PC-3 (cell line): ENCODE results near the gene BNIP5. TPM values are rescaled to one million over a fixed set of nuclear protein-coding genes. Genes with fewer than 3 reads are reported as not detected.

Experiments used
- ATAC-seq: fragments of 200-7000 bp; cut with Tn5 transposase; 2 replicates; pipeline ENCODE4 v1.9.1; 2020; ENCODE audit warnings: mild to moderate bottlenecking, moderate library complexity
- BruUV-seq: library from RNA; stranded (reverse); fragments of 400-500 nt; replicated peaks from 2 replicates; lab custom pipeline; 2021; lab: Mats Ljungman, UMichigan
- CTCF ChIA-PET: fragments of 300-600 bp; sonication (Branson Sonifier 250); formaldehyde crosslinking; loops from one replicate; lab custom pipeline; 2022; ENCODE audit warnings: antibody characterized with exemption; lab: Charles Lee
- POLR2A ChIA-PET: fragments of 300-600 bp; sonication (Branson Sonifier 250); formaldehyde crosslinking; loops from one replicate; lab custom pipeline; 2022; ENCODE audit warnings: antibody characterized with exemption; ENCODE audit not compliant: unreplicated experiment; lab: Charles Lee
- DNase-seq: peaks from one replicate; pipeline ENCODE4 v3.0.0-alpha.2; 2015
- H2AFZ ChIP-seq: fragments of 300-600 bp; sonication (generic); 2 replicates; pipeline ENCODE4 v1.6.0; 2016; ENCODE audit warnings: antibody characterized with exemption, low read length
- H3F3A ChIP-seq: fragments of 300-600 bp; sonication (generic); one replicate; pipeline ENCODE4 v1.6.0; 2017; ENCODE audit warnings: antibody characterized with exemption, low read length, control low read depth, mild to moderate bottlenecking; ENCODE audit not compliant: unreplicated experiment
- H3K27ac ChIP-seq: fragments of 300-600 bp; sonication (generic); 2 replicates; pipeline ENCODE4 v1.5.1; 2016; ENCODE audit warnings: mild to moderate bottlenecking, low read length
- H3K27me3 ChIP-seq: fragments of 300-600 bp; sonication (generic); 2 replicates; pipeline ENCODE4 v1.6.1; 2016; ENCODE audit warnings: low read length, mixed read lengths
- H3K36me3 ChIP-seq: fragments of 300-600 bp; sonication (generic); 2 replicates; pipeline ENCODE4 v1.6.1; 2016; ENCODE audit warnings: low read depth, mixed run types, low read length, mixed read lengths
- H3K4me1 ChIP-seq: fragments of 300-600 bp; sonication (generic); 2 replicates; pipeline ENCODE4 v1.5.1; 2016; ENCODE audit warnings: low read length; ENCODE audit not compliant: insufficient read depth
- H3K4me2 ChIP-seq: fragments of 300-600 bp; sonication (generic); 2 replicates; pipeline ENCODE4 v1.6.0; 2016; ENCODE audit warnings: low read length
- H3K4me3 ChIP-seq: fragments of 300-600 bp; sonication (generic); 2 replicates; pipeline ENCODE4 v1.5.1; 2016; ENCODE audit warnings: mild to moderate bottlenecking, low read length, mixed read lengths
- H3K79me2 ChIP-seq: fragments of 300-600 bp; sonication (generic); 2 replicates; pipeline ENCODE4 v1.6.1; 2017; ENCODE audit warnings: low read length, mixed read lengths
- H3K9ac ChIP-seq: fragments of 300-600 bp; sonication (generic); 2 replicates; pipeline ENCODE4 v1.6.0; 2016; ENCODE audit warnings: mild to moderate bottlenecking, low read length
- H3K9me2 ChIP-seq: fragments of 300-600 bp; sonication (generic); replicated peaks from 2 replicates; pipeline ENCODE4 v1.6.1; 2016; ENCODE audit warnings: mixed run types, low read length, mixed read lengths
- H3K9me3 ChIP-seq: fragments of 300-600 bp; sonication (generic); 2 replicates; pipeline ENCODE4 v1.6.1; 2016; ENCODE audit warnings: low read length, mixed read lengths
- H4K20me1 ChIP-seq: fragments of 300-600 bp; sonication (generic); 2 replicates; pipeline ENCODE4 v1.6.1; 2016; ENCODE audit warnings: low read length, mixed read lengths
- CTCF ChIP-seq: fragments of 300-600 bp; sonication (generic); conservative IDR thresholded peaks from 2 replicates; pipeline ENCODE4 v1.5.1; 2017; ENCODE audit warnings: antibody characterized with exemption, low read depth, mild to moderate bottlenecking, low read length
- EZH2 ChIP-seq: fragments of 300-600 bp; sonication (generic); IDR thresholded peaks from one replicate; pipeline ENCODE4 v1.6.1; 2017; ENCODE audit warnings: antibody characterized with exemption, mild to moderate bottlenecking, low read length; ENCODE audit not compliant: unreplicated experiment
- EZH2phosphoT487 ChIP-seq: fragments of 300-600 bp; sonication (generic); IDR thresholded peaks from 2 replicates; pipeline ENCODE4 v1.6.1; 2018; ENCODE audit warnings: mild to moderate bottlenecking, antibody characterized with exemption, low read length, borderline replicate concordance
- intact Hi-C: fragments of 100-400 bp; cut with micrococcal nuclease; formaldehyde crosslinking; loops from 2 replicates; pipeline ENCODE4 v1.9.0; 2023
- total RNA-seq: library from RNA; depleted of rRNA; stranded (reverse); fragments of >200 nt; gene quantifications from 2 replicates; pipeline ENCODE4 v1.2.3, GENCODE V29; 2014

BNIP5 gene
- total RNA-seq, 1 experiment from 2014 or later: not detected

GRCh38 chr6:36373368-36374019 is 36.8 kb upstream of the BNIP5 start:
- intact Hi-C loops: no loop called here
- CTCF ChIA-PET: no interaction called here

GRCh38 chr6:36372088-36372487 is 35.4 kb upstream of the BNIP5 start:
- Histone ChIP-seq H2AFZ (no peak overlapping the region), H3K79me2 (no peaks in the 10 kb centered on the region), H4K20me1 (no peaks in the 10 kb centered on the region), H3K9me2 (no peaks in the 10 kb centered on the region), H3K9me3 (no peaks in the 10 kb centered on the region), H3K4me2 (no peak overlapping the region), H3K27me3 (0 out of 2 replicates have a peak, but pooled peaks cover 4% of the 10 kb centered on the region), H3K4me1 (no peaks in the 10 kb centered on the region), H3F3A (no peaks in the 10 kb centered on the region), H3K27ac (no peak overlapping the region), H3K9ac (no peak overlapping the region), H3K4me3 (no peak overlapping the region), H3K36me3 (no peaks in the 10 kb centered on the region)
- intact Hi-C loops: no loop called here
- CTCF ChIA-PET: no interaction called here
- ATAC-seq: no peak
- no peak for DNase-seq
- no TSS peak for BruUV-seq
- POLR2A ChIA-PET: no interaction called here
- TF ChIP-seq EZH2 (no peak), EZH2phosphoT487 (no peak), CTCF (no peak)

More at GRCh38 chr6:36373368-36374019, 36.8 kb upstream of the BNIP5 start:
- no peaks in the 10 kb centered on the region for H3K9me3 ChIP-seq
- DNase-seq (no peak), ATAC-seq (no peak)
- POLR2A ChIA-PET: interaction anchor here (0.6 kb wide), 1 partner anchor 68 kb away, joined by 8 read pairs; no protein-coding TSS in a partner anchor
- BruUV-seq: no TSS peak
- H3K79me2 ChIP-seq: no peaks in the 10 kb centered on the region
- no peak overlapping the region for H3K27ac ChIP-seq
- H3K4me2 ChIP-seq: no peak overlapping the region
- no peaks in the 10 kb centered on the region for H4K20me1 ChIP-seq
- no peaks in the 10 kb centered on the region for H3F3A ChIP-seq
- H3K9ac ChIP-seq: no peak overlapping the region
- H3K4me3 ChIP-seq: no peak overlapping the region
- no peaks in the 10 kb centered on the region for H3K4me1 ChIP-seq
- H3K36me3 ChIP-seq: no peaks in the 10 kb centered on the region
- 0 out of 2 replicates have a peak, but pooled peaks cover 4% of the 10 kb centered on the region for H3K27me3 ChIP-seq
- no peaks in the 10 kb centered on the region for H3K9me2 ChIP-seq
- H2AFZ ChIP-seq: no peak overlapping the region
- TF ChIP-seq EZH2phosphoT487 (no peak), CTCF (no peak), EZH2 (no peak)

- Histone ChIP-seq H3K4me2 (no peak overlapping the region), H2AFZ (no peak overlapping the region), H3F3A (no peaks in the 10 kb centered on the region), H3K9ac (no peak overlapping the region), H3K79me2 (no peaks in the 10 kb centered on the region), H3K4me1 (no peaks in the 10 kb centered on the region), H3K27me3 (0 out of 2 replicates have a peak, but pooled peaks cover 4% of the 10 kb centered on the region), H3K9me2 (no peaks in the 10 kb centered on the region), H4K20me1 (no peaks in the 10 kb centered on the region), H3K27ac (no peak overlapping the region), H3K4me3 (no peak overlapping the region), H3K9me3 (no peaks in the 10 kb centered on the region), H3K36me3 (no peaks in the 10 kb centered on the region)
- CTCF ChIA-PET: no interaction called here
- TF ChIP-seq EZH2 (no peak), EZH2phosphoT487 (no peak), CTCF (no peak)
- BruUV-seq: no TSS peak
- DNase-seq (no peak), ATAC-seq (no peak)
- POLR2A ChIA-PET: no interaction called here
- intact Hi-C loops: no loop called here
These were observed 34.5 kb upstream of the BNIP5 start for GRCh38 chr6:36371211-36371610.
